Measurements from ENCODE around the gene FAM120A.

GRCh38 chr9:93595861-93596365, 144.4 kb downstream of the FAM120A start:
- TF ChIP-seq, protein P1, sequence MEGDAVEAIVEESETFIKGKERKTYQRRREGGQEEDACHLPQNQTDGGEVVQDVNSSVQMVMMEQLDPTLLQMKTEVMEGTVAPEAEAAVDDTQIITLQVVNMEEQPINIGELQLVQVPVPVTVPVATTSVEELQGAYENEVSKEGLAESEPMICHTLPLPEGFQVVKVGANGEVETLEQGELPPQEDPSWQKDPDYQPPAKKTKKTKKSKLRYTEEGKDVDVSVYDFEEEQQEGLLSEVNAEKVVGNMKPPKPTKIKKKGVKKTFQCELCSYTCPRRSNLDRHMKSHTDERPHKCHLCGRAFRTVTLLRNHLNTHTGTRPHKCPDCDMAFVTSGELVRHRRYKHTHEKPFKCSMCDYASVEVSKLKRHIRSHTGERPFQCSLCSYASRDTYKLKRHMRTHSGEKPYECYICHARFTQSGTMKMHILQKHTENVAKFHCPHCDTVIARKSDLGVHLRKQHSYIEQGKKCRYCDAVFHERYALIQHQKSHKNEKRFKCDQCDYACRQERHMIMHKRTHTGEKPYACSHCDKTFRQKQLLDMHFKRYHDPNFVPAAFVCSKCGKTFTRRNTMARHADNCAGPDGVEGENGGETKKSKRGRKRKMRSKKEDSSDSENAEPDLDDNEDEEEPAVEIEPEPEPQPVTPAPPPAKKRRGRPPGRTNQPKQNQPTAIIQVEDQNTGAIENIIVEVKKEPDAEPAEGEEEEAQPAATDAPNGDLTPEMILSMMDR (conservative IDR thresholded peaks at IDR 0.05) = no peak
- no peak for TF ChIP-seq ZFX (IDR thresholded peaks at IDR 0.05)

All from C4-2B (cell line).